Mammary epithelial cell (primary cell): ENCODE measurements around the gene SYNE1.

Experiments used
- CTCF ChIP-seq, 2 donors: IDR thresholded peaks in 1 of 2; conservative IDR thresholded peaks in 1 of 2; 2 replicates each; pipeline ENCODE4 v1.5.1; 2011 to 2012; ENCODE audit warnings: inconsistent platforms in 2 of 2, low read length in 2 of 2, mild to moderate bottlenecking in 2 of 2, control low read depth in 1 of 2, low read depth in 1 of 2; ENCODE audit not compliant: insufficient read depth in 1 of 2; ENCODE audit errors: extremely low read depth in 1 of 2
- EZH2 ChIP-seq: IDR thresholded peaks from 2 replicates; pipeline ENCODE4 v1.6.1; 2012; ENCODE audit warnings: low read length, inconsistent platforms, borderline replicate concordance

GRCh38 chr6:152329638-152330448, 307.3 kb downstream of the SYNE1 start:
- no peak for TF ChIP-seq CTCF (conservative IDR thresholded peaks at IDR 0.05 in 1 of 2, IDR thresholded peaks at IDR 0.05 in 1 of 2; ENCODE audit: extremely low read depth in 1 of 2, insufficient read depth in 1 of 2, low read depth in 1 of 2, low read length in 2 of 2)
- TF ChIP-seq EZH2: no peak
